Heart left ventricle (tissue), 13 donors: ENCODE measurements around the gene WWC1.

Experiments
- POLR2A ChIP-seq, 2 donors: fragments of 450-650 bp; IDR thresholded peaks; one replicate each; pipeline ENCODE4 v1.6.1; 2017; ENCODE audit warnings: antibody characterized with exemption in 2 of 2, mild to moderate bottlenecking in 2 of 2, moderate library complexity in 2 of 2
- TF ChIP-seq, protein P1 (sequence below), 12 donors: fragments of 200-600 bp; sonication (generic) in 4 of 12; IDR thresholded peaks; one replicate each; pipeline versions ENCODE4 v1.5.0 to v1.8.0; 2018 to 2022; ENCODE audit warnings: antibody characterized with exemption in 12 of 12, mild to moderate bottlenecking in 5 of 12
- donor health status: ischemic (EF 13 %, LVEDD 7.1; RV severe dilation, severe dysfunction).
- donor health status: DM: no; HTN: yes; CAD: no.
- donor health status: DM: no; HTN: no; CAD: no.
- donor health status: ischemic (EF 25% LVEDD 6.9; RV normal size, moderate dysfunction).
- donor health status: ischemic (EF 25% LVEDD 5.7; RV mildly dilated, moderate dysfunction).
- donor health status: ischemic (EF 35%, LVEDD 5.7; RV mildly dilated, moderate dysfunction).
- donor health status: nonischemic (EF 11% LVEDD 7.7; RV severe dilation, severe dysfunction).
- donor health status: DM: yes; HTN: yes; CAD: no.
- donor health status: PGD.
- donor health status: ischemic (EF 29% LVEDD 5.4; RV normal size, mild dysfunction).
- donor health status: nonischemic (EF 23%, LVEDD 6.1; RV moderate dilation, normal function).

DNA sequence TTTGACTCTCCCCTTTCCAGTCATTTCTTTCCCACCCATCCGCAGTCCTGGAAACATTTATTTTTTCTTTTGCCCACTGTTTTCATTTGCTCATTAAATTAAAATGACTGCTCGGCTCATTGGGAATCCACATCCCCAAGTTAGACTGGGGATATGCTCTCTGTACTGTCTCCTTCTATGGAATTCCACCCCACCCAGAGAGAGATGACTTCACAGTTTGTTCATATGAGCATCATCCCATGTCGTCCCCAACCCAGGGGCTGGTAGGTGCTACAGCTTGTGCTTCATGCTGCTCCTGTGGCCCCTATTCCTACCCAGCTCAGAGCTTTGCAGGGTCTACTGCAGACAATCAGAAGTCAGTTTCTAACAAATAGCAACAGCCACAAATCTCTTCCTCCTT lies 178.4 kb downstream of the WWC1 start:
- TF ChIP-seq POLR2A (IDR thresholded peaks at IDR 0.05), result no peak
- TF ChIP-seq, protein P1, sequence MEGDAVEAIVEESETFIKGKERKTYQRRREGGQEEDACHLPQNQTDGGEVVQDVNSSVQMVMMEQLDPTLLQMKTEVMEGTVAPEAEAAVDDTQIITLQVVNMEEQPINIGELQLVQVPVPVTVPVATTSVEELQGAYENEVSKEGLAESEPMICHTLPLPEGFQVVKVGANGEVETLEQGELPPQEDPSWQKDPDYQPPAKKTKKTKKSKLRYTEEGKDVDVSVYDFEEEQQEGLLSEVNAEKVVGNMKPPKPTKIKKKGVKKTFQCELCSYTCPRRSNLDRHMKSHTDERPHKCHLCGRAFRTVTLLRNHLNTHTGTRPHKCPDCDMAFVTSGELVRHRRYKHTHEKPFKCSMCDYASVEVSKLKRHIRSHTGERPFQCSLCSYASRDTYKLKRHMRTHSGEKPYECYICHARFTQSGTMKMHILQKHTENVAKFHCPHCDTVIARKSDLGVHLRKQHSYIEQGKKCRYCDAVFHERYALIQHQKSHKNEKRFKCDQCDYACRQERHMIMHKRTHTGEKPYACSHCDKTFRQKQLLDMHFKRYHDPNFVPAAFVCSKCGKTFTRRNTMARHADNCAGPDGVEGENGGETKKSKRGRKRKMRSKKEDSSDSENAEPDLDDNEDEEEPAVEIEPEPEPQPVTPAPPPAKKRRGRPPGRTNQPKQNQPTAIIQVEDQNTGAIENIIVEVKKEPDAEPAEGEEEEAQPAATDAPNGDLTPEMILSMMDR (IDR thresholded peaks at IDR 0.05), result no peak
